ENCODE results near the gene ACBD4.

DNA sequence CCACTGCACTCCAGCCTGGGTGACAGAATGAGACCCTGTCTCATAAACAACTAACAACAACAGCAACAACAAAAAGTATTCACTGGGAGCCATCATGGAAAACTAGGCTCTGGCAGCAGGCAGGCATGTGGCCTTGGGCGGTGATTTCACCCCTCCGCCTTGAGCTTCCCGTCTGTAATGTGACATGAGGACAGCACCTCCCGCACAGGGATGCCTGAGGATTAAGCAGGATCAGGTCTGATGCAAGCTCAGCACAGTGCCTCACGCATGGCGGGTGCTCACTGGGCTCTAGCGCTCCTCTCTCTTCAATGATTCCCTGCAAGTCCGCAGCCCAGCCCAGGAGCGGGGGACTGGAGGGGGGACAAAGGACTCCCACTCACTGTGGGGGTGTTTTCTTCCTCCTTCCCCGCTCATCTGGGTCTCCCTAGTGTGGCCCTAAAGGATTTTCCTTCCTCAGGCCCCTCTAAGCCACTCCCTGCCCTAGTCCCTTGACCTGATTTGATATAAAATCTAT lies 6.0 kb upstream of the ACBD4 start:
- TF ChIP-seq TAF1 (IDR thresholded peaks at IDR 0.05; ENCODE audit: borderline replicate concordance, low read depth, low read length) (no peak), CTCF (IDR thresholded peaks at IDR 0.05) (no peak), EP300 (IDR thresholded peaks at IDR 0.05; ENCODE audit: borderline replicate concordance in 1 of 2, low read depth in 1 of 2, low read length in 1 of 2) (no peak), POLR2AphosphoS5 (IDR thresholded peaks at IDR 0.05; ENCODE audit: low read depth, low read length) (no peak), REST (IDR thresholded peaks at IDR 0.05; ENCODE audit: low read depth, low read length) (no peak), GABPA (IDR thresholded peaks at IDR 0.05; ENCODE audit: low read depth) (no peak), GATA2 (CRISPR knock-in tag; IDR thresholded peaks at IDR 0.05) (no peak)

Data from SK-N-SH (cell line).